ENCODE measurements around the gene DTX3L.
A peak's percentile ranks its signal among the peaks of the same experiment; 100 is the strongest.
"Not testable (repeated sequence)": the region's sequence is repeated elsewhere in the genome, so short reads cannot be mapped to it uniquely, and the experiment has no call there.

Gene DTX3L

GRCh38 chr3:122538956-122539490 is 25.1 kb upstream of the DTX3L start:
- H3K4me3 Mint-ChIP-seq: no peak overlapping the region
- H3K27me3 Mint-ChIP-seq: no peaks in the 10 kb centered on the region
- H3K9me3 Mint-ChIP-seq: no peaks in the 10 kb centered on the region
- peak overlapping the region; percentile 65 for H3K27ac Mint-ChIP-seq (ENCODE audit: low read depth)
- ATAC-seq (replicated peaks; ENCODE audit: extremely low read depth, poor library complexity, severe bottlenecking): no peak
- DNase-seq (ENCODE audit: low spot score in 2 of 2): no peak
- peaks cover 20% of the 10 kb centered on the region for H3K4me1 Mint-ChIP-seq
- peaks cover 56% of the 10 kb centered on the region for H3K36me3 Mint-ChIP-seq (ENCODE audit: insufficient read depth)

GRCh38 chr3:122546151-122546550 is 18.0 kb upstream of the DTX3L start:
- Mint-ChIP-seq H3K9me3 (no peaks in the 10 kb centered on the region), H3K27ac (ENCODE audit: low read depth) (no peak overlapping the region), H3K27me3 (no peaks in the 10 kb centered on the region)

GRCh38 chr3:122548076-122548475 is 16.1 kb upstream of the DTX3L start:
- Mint-ChIP-seq H3K36me3 (ENCODE audit: insufficient read depth) (peaks cover 57% of the 10 kb centered on the region), H3K4me1 (peaks cover 7% of the 10 kb centered on the region), H3K4me3 (no peak overlapping the region), H3K27me3 (no peaks in the 10 kb centered on the region), H3K27ac (ENCODE audit: low read depth) (no peak overlapping the region), H3K9me3 (no peaks in the 10 kb centered on the region)
- DNase-seq (ENCODE audit: low spot score in 2 of 2) (no peak), ATAC-seq (replicated peaks; ENCODE audit: extremely low read depth, poor library complexity, severe bottlenecking) (no peak)

More at GRCh38 chr3:122546151-122546550, 18.0 kb upstream of the DTX3L start:
- peaks cover 1% of the 10 kb centered on the region for H3K4me1 Mint-ChIP-seq
- H3K36me3 Mint-ChIP-seq (ENCODE audit: insufficient read depth): peaks cover 48% of the 10 kb centered on the region
- DNase-seq (ENCODE audit: low spot score in 2 of 2): no peak
- no peak for ATAC-seq (replicated peaks; ENCODE audit: extremely low read depth, poor library complexity, severe bottlenecking)
- no peak overlapping the region for H3K4me3 Mint-ChIP-seq

GRCh38 chr3:122548619-122549018 is 15.5 kb upstream of the DTX3L start:
- no peaks in the 10 kb centered on the region for H3K27me3 Mint-ChIP-seq
- no peak overlapping the region for H3K27ac Mint-ChIP-seq (ENCODE audit: low read depth)
- peaks cover 11% of the 10 kb centered on the region for H3K4me1 Mint-ChIP-seq
- no peaks in the 10 kb centered on the region for H3K9me3 Mint-ChIP-seq
- H3K36me3 Mint-ChIP-seq (ENCODE audit: insufficient read depth): peaks cover 56% of the 10 kb centered on the region
- DNase-seq (ENCODE audit: low spot score in 2 of 2): no peak
- no peak overlapping the region for H3K4me3 Mint-ChIP-seq
- no peak for ATAC-seq (replicated peaks; ENCODE audit: extremely low read depth, poor library complexity, severe bottlenecking)

DNA sequence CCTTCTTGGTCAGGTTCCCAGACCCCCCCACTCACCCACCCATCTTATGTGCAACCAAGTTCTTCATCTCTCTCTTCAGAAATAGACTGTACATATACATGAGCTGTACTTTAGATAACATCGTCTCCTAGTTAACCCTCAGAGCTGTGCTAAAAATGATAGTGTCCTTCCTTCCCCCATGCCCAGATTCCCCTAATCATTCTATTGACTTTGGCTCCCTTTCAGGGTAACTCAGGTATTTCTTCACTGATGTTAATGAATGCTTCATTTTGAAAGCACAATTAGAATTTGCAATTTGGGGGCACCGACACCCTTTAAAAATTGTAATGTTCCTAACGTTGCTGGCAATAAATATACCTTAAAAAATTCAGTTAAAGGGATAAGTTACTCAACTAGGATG is 11.0 kb upstream of the DTX3L start:
- no peak for ATAC-seq (replicated peaks; ENCODE audit: extremely low read depth, poor library complexity, severe bottlenecking)
- Mint-ChIP-seq H3K27ac (ENCODE audit: low read depth) (no peak overlapping the region), H3K4me3 (no peak overlapping the region), H3K9me3 (no peaks in the 10 kb centered on the region), H3K27me3 (no peaks in the 10 kb centered on the region), H3K36me3 (ENCODE audit: insufficient read depth) (peaks cover 61% of the 10 kb centered on the region), H3K4me1 (peaks cover 22% of the 10 kb centered on the region)
- DNase-seq (ENCODE audit: low spot score in 2 of 2): no peak

- Mint-ChIP-seq H3K36me3 (ENCODE audit: insufficient read depth) (peaks cover 59% of the 10 kb centered on the region), H3K27me3 (no peaks in the 10 kb centered on the region)
- no peak for ATAC-seq (replicated peaks; ENCODE audit: extremely low read depth, poor library complexity, severe bottlenecking)
Measured at GRCh38 chr3:122555275-122556071, 8.7 kb upstream of the DTX3L start.

GRCh38 chr3:122557356-122557755 is 6.8 kb upstream of the DTX3L start:
- no peak overlapping the region for H3K27ac Mint-ChIP-seq (ENCODE audit: low read depth)
- no peak for DNase-seq (ENCODE audit: low spot score in 2 of 2)
- H3K9me3 Mint-ChIP-seq: no peaks in the 10 kb centered on the region
- no peak for ATAC-seq (replicated peaks; ENCODE audit: extremely low read depth, poor library complexity, severe bottlenecking)
- H3K4me1 Mint-ChIP-seq: peaks cover 43% of the 10 kb centered on the region
- H3K4me3 Mint-ChIP-seq: no peak overlapping the region
- peaks cover 49% of the 10 kb centered on the region for H3K36me3 Mint-ChIP-seq (ENCODE audit: insufficient read depth)
- no peaks in the 10 kb centered on the region for H3K27me3 Mint-ChIP-seq

More at GRCh38 chr3:122555275-122556071, 8.7 kb upstream of the DTX3L start:
- H3K4me3 Mint-ChIP-seq: no peak overlapping the region
- no peak for DNase-seq (ENCODE audit: low spot score in 2 of 2)
- H3K9me3 Mint-ChIP-seq: no peaks in the 10 kb centered on the region
- peaks cover 29% of the 10 kb centered on the region for H3K4me1 Mint-ChIP-seq
- no peak overlapping the region for H3K27ac Mint-ChIP-seq (ENCODE audit: low read depth)

GRCh38 chr3:122558605-122559004 is 5.5 kb upstream of the DTX3L start:
- H3K4me1 Mint-ChIP-seq: peaks cover 48% of the 10 kb centered on the region
- DNase-seq (ENCODE audit: low spot score in 2 of 2): no peak
- H3K9me3 Mint-ChIP-seq: no peaks in the 10 kb centered on the region
- peaks cover 41% of the 10 kb centered on the region for H3K36me3 Mint-ChIP-seq (ENCODE audit: insufficient read depth)
- no peak overlapping the region for H3K4me3 Mint-ChIP-seq
- H3K27me3 Mint-ChIP-seq: no peaks in the 10 kb centered on the region
- no peak overlapping the region for H3K27ac Mint-ChIP-seq (ENCODE audit: low read depth)
- no peak for ATAC-seq (replicated peaks; ENCODE audit: extremely low read depth, poor library complexity, severe bottlenecking)

DNA sequence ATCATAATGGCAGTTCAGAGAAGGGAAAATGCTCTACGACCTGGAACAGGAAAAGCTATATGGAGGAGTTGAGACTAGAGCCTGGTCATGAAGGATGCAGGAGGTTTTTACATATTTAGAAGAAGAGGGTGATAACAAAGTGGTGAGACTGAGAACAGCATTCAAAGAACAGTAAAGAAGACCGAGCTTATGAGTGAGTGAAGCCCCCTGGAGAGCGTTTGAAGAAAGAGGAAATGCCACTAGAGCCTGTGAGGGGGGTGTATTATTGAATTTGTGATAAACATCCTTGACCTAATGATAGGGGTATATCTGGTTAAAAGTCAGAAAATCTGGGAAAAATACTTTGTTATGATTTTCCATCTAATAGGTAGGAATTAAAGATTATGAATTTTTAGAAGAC is 4.2 kb upstream of the DTX3L start:
- no peak overlapping the region for H3K4me3 Mint-ChIP-seq
- H3K4me1 Mint-ChIP-seq: peaks cover 49% of the 10 kb centered on the region
- H3K36me3 Mint-ChIP-seq (ENCODE audit: insufficient read depth): peaks cover 43% of the 10 kb centered on the region
- no peak overlapping the region for H3K27ac Mint-ChIP-seq (ENCODE audit: low read depth)
- DNase-seq (ENCODE audit: low spot score in 2 of 2) (no peak), ATAC-seq (replicated peaks; ENCODE audit: extremely low read depth, poor library complexity, severe bottlenecking) (no peak)
- no peaks in the 10 kb centered on the region for H3K27me3 Mint-ChIP-seq
- no peaks in the 10 kb centered on the region for H3K9me3 Mint-ChIP-seq

DNA sequence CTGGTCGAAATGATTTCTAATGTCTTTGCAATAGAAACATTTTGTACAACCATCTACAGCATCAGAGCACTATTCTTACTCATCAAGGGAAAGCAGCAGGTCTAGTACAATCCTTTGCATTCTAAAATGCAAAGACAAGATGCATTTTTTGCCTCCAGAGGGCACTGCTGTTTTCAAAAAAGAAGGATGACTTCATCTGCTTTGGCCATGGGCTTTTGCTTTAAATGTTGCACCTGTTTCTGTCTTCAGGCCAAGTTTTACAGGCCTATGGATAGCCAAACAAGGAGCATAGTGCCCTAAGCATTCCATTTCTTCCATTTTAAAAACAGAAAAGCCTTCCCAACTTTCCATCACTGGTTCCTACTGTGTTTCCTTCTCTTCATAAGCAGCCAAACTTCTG is 3.5 kb upstream of the DTX3L start:
- Mint-ChIP-seq H3K4me3 (no peak overlapping the region), H3K4me1 (peaks cover 53% of the 10 kb centered on the region), H3K27ac (ENCODE audit: low read depth) (peak overlapping the region; percentile 86), H3K36me3 (ENCODE audit: insufficient read depth) (peaks cover 37% of the 10 kb centered on the region), H3K27me3 (no peaks in the 10 kb centered on the region), H3K9me3 (no peaks in the 10 kb centered on the region)
- ATAC-seq (replicated peaks; ENCODE audit: extremely low read depth, poor library complexity, severe bottlenecking) (no peak), DNase-seq (ENCODE audit: low spot score in 2 of 2) (peak; percentile 39 to 53)

DNA sequence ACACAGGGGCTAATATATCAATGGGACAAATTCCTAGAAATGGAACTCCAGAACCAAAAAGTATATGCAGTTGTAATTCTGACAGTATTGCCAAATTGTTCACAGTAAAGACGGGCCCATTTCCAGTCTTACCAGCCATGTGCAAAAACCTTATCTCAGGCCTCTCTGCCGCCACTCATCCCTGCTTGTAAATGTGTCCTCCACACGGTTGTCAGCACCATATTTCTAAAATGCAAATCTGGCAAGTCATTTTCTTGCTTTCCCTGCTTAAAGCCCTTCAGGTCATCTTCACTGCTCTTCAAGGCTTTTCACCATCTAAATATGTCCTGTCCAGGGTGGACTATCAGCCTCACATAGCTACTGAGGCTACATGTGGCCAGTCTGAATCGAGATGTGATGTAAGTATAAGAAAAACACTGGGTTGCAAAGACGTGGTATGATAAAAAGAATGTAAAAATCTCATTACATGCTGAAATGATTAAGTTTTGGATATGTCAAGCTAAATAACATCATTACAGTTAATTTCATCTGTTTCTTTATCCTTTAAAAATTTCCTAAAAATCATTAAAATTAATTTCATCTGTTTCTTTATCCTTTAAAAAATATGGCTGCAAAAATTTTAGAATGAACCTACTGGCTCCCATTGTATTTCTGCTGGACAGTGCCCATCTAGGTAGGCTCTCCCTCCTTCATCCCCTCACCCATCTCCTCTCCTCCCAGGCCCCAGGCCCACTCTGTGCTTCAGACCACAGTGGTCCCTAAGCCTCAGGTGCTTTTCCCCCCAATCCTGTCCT is 1.0 kb upstream of the DTX3L start:
- Mint-ChIP-seq H3K27me3 (no peaks in the 10 kb centered on the region), H3K4me1 (peaks cover 73% of the 10 kb centered on the region), H3K9me3 (no peaks in the 10 kb centered on the region), H3K36me3 (ENCODE audit: insufficient read depth) (peaks cover 29% of the 10 kb centered on the region), H3K4me3 (peak overlapping the region; percentile 90), H3K27ac (ENCODE audit: low read depth) (peak overlapping the region; percentile 86)
- no peak for ATAC-seq (replicated peaks; ENCODE audit: extremely low read depth, poor library complexity, severe bottlenecking)
- no peak for DNase-seq (ENCODE audit: low spot score in 2 of 2)

DNA sequence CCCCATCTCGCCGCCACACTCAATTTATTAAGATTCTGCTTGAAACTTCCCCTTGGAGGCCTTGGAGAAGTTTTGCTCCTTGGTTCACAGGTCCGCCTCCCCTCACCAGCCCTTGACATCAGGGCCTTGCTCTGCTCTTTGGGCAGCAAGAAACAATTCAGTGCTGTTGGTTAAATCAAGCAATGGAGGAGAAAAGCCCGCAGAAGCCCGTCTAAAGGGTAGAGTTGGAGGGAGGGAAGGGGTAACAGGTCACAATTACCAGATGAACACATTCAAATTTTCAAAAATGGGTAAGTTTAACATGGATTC is 467 bp upstream of the DTX3L start:
- H3K27ac Mint-ChIP-seq (ENCODE audit: low read depth): peak overlapping the region; percentile 86
- H3K27me3 Mint-ChIP-seq: no peaks in the 10 kb centered on the region
- peak; percentile 7 for ATAC-seq (replicated peaks; ENCODE audit: extremely low read depth, poor library complexity, severe bottlenecking)
- DNase-seq (ENCODE audit: low spot score in 2 of 2): no peak
- H3K4me3 Mint-ChIP-seq: peak overlapping the region; percentile 90
- H3K36me3 Mint-ChIP-seq (ENCODE audit: insufficient read depth): peaks cover 30% of the 10 kb centered on the region
- no peaks in the 10 kb centered on the region for H3K9me3 Mint-ChIP-seq
- H3K4me1 Mint-ChIP-seq: peaks cover 78% of the 10 kb centered on the region

- not testable (repeated sequence) for DNase-seq (ENCODE audit: low spot score in 2 of 2); ATAC-seq (replicated peaks; ENCODE audit: extremely low read depth, poor library complexity, severe bottlenecking); H3K9me3 Mint-ChIP-seq; H3K27me3 Mint-ChIP-seq; H3K4me3 Mint-ChIP-seq; H3K27ac Mint-ChIP-seq (ENCODE audit: low read depth)
- H3K4me1 Mint-ChIP-seq: peaks cover 68% of the 10 kb centered on the region
- peaks cover 42% of the 10 kb centered on the region for H3K36me3 Mint-ChIP-seq (ENCODE audit: insufficient read depth)
Measured at GRCh38 chr3:122568131-122568530, 4.0 kb downstream of the DTX3L start.

Data from central memory CD8-positive, alpha-beta T cell (primary cell).